Adrenal gland (tissue), 5 donors: Measurements from ENCODE around the gene SBF2.

ENCODE experiments used
- CTCF ChIP-seq, 6 experiments: fragments of 450-650 bp in 4 of 6; fragments of 200-600 bp in 2 of 6; sonication (generic) in 1 of 6; IDR thresholded peaks; 1 replicate in 5 of 6; 2 replicates in 1 of 6; pipeline versions ENCODE4 v1.5.1 to v1.8.0; 2016 to 2021; ENCODE audit warnings: antibody characterized with exemption in 6 of 6, mild to moderate bottlenecking in 2 of 6, moderate library complexity in 1 of 6
- POLR2A ChIP-seq, 2 donors: fragments of 450-650 bp; IDR thresholded peaks; one replicate each; pipeline ENCODE4 v1.6.1; 2017; ENCODE audit warnings: antibody characterized with exemption in 2 of 2, mild to moderate bottlenecking in 2 of 2, moderate library complexity in 1 of 2
- donor health status: DM: no; HTN: no; CAD: no.

GRCh38 chr11:9903579-9903978 is 390.4 kb downstream of the SBF2 start:
- no peak for TF ChIP-seq CTCF (IDR thresholded peaks at IDR 0.05)
- TF ChIP-seq POLR2A (IDR thresholded peaks at IDR 0.05) = no peak
